NB4 (cell line): Measurements from ENCODE around the gene EEF1AKMT3.

Experiments used
- MYC ChIP-seq: IDR thresholded peaks from 2 replicates; pipeline ENCODE4 v1.6.1; 2011; ENCODE audit warnings: low read depth, low read length
- POLR2A ChIP-seq: IDR thresholded peaks from 2 replicates; pipeline ENCODE4 v1.6.1; 2011; ENCODE audit warnings: mild to moderate bottlenecking; ENCODE audit not compliant: insufficient read length; ENCODE audit errors: extremely low read depth
- TF ChIP-seq, protein P1 (sequence below): IDR thresholded peaks from one replicate; pipeline ENCODE4 v1.5.1; 2012; ENCODE audit warnings: low read depth, low read length

DNA sequence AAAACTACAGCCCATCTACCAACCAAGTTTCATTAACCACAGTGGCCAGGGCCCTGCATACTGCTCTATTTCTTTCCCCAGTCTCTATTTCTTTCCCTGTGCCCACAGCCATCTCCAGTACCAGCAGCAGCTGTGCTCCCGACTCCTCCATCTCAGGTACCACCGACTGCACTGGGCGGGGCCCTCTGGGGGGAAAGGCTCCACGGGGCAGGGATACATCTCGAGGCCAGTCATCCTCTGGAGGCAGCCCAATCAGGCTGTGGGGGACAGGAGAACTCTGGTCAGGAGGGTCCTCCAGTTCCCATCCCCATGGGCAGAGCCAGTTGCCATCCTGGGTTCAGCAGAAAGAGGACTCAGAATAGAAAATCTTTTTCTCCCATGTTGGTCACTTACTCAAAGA is 23.4 kb upstream of the EEF1AKMT3 start:
- TF ChIP-seq POLR2A (no peak), MYC (no peak)
- TF ChIP-seq, protein P1, sequence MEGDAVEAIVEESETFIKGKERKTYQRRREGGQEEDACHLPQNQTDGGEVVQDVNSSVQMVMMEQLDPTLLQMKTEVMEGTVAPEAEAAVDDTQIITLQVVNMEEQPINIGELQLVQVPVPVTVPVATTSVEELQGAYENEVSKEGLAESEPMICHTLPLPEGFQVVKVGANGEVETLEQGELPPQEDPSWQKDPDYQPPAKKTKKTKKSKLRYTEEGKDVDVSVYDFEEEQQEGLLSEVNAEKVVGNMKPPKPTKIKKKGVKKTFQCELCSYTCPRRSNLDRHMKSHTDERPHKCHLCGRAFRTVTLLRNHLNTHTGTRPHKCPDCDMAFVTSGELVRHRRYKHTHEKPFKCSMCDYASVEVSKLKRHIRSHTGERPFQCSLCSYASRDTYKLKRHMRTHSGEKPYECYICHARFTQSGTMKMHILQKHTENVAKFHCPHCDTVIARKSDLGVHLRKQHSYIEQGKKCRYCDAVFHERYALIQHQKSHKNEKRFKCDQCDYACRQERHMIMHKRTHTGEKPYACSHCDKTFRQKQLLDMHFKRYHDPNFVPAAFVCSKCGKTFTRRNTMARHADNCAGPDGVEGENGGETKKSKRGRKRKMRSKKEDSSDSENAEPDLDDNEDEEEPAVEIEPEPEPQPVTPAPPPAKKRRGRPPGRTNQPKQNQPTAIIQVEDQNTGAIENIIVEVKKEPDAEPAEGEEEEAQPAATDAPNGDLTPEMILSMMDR, result no peak
